ENCODE measurements around the gene EEF1G. TPM values are rescaled to one million over a fixed set of nuclear protein-coding genes. Genes with fewer than 3 reads are reported as not detected.
A peak's percentile ranks its signal among the peaks of the same experiment; 100 is the strongest.

The EEF1G gene
- total and polyA plus RNA-seq, 2 of the 13 experiments (the other 11 are each of a cell fraction or from before 2014, with no cell fraction given): 1,787 to 2,144 TPM

GRCh38 chr11:62621567-62622470 lies 48.1 kb upstream of the EEF1G start, which contains the start of gene B3GAT3:
B3GAT3 (minus strand) TSS chr11:62621986; CDS start chr11:62621947, 39 bp downstream.
- Histone ChIP-seq H4K20me1 (ENCODE audit: insufficient read depth, low read length) (no peaks in the 10 kb centered on the region), H3K9me3 (ENCODE audit: low read length) (no peaks in the 10 kb centered on the region), H3K36me3 (replicated peaks in 1 of 2; ENCODE audit: control insufficient read depth in 1 of 2, insufficient read depth in 2 of 2, low read length in 2 of 2) (peaks cover 11 to 19% of the 10 kb centered on the region in 2 experiments), H3K27ac (ENCODE audit: extremely low read length, insufficient read depth, low read length) (peak within 1 kb of the TSS; percentile 72), H3K27me3 (ENCODE audit: control insufficient read depth in 1 of 2, insufficient read depth in 2 of 2, low read length in 2 of 2) (no peaks in the 10 kb centered on the region; a peak in 1 of 5 replicates), H2AFZ (ENCODE audit: low read length) (no peak within 1 kb of the TSS), H3K4me1 (ENCODE audit: insufficient read depth, low read length) (peaks cover 21% of the 10 kb centered on the region), H3K4me2 (ENCODE audit: low read depth, low read length) (peak within 1 kb of the TSS; percentile 93), H3K4me3 (replicated peaks in 1 of 3; ENCODE audit: insufficient read depth in 1 of 3, low read depth in 2 of 3, low read length in 3 of 3) (peak within 1 kb of the TSS; percentile 74 to 90 (median 81)), H3K79me2 (ENCODE audit: insufficient read depth, low read length) (peaks cover 4% of the 10 kb centered on the region), H3K9ac (ENCODE audit: insufficient read depth, low read depth, low read length) (peak within 1 kb of the TSS; percentile 83)
- BruUV-seq (replicated peaks): no TSS peak
- CTCF ChIA-PET (ENCODE audit: low intra/inter-chr PET ratio, low total read pairs): interaction anchor here (1.9 kb wide), 1 partner anchor 9 kb away, joined by 6 read pairs; the partner anchor contains the start of genes EML3 and ROM1
- peak; percentile 95 for ATAC-seq
- in situ Hi-C loops (cut with HindIII; ENCODE audit: extremely low pct_ligation_motif_present, low pct_unique_long_range_greater_than_20kb): no loop called here
- WGBS (ENCODE audit: low lambda C conversion rate): 7% methylated on average over 18 of the region's 77 CpGs
- DNase-seq (ENCODE audit: low spot score): peak; percentile 95
- intact Hi-C loops (cut with micrococcal nuclease; ENCODE audit: unreplicated experiment): no loop called here
- POLR2A ChIA-PET: interaction anchor here (0.7 to 4.5 kb wide), 28 partner anchors 10 to 234 kb away, joined by 3 to 80 read pairs (median 6); partner anchors contain the start of genes C11orf98, CSKMT, EEF1G and EML3
- peak; percentile 89 for FAIRE-seq
- TF ChIP-seq ZKSCAN5 (CRISPR knock-in tag; IDR thresholded peaks at IDR 0.05): no peak
- peak; percentile 61 for TF ChIP-seq NCOA2 (CRISPR knock-in tag; IDR thresholded peaks at IDR 0.05)
- peak; percentile 36; the same call in 1 of the 2 replicates for TF ChIP-seq SIX4 (CRISPR knock-in tag; IDR thresholded peaks at IDR 0.05)
- no peak for TF ChIP-seq ZBTB37 (CRISPR knock-in tag; IDR thresholded peaks at IDR 0.05)
- TF ChIP-seq ZNF33A (CRISPR knock-in tag; IDR thresholded peaks at IDR 0.05; ENCODE audit: borderline replicate concordance): no peak
- peak; percentile 99 for TF ChIP-seq GABPB1 (CRISPR knock-in tag; IDR thresholded peaks at IDR 0.05)
- no peak for TF ChIP-seq RBAK (CRISPR knock-in tag; IDR thresholded peaks at IDR 0.05)
- TF ChIP-seq ZNF629 (CRISPR knock-in tag; conservative IDR thresholded peaks at IDR 0.05): no peak; the same call in 1 of the 2 replicates
- peak; percentile 88; the same call in 1 of the 2 replicates for TF ChIP-seq MAZ (IDR thresholded peaks at IDR 0.05; ENCODE audit: borderline replicate concordance, low read depth, low read length)
- peak; percentile 92 for TF ChIP-seq MAZ (CRISPR knock-in tag; IDR thresholded peaks at IDR 0.05; ENCODE audit: low read depth)
- no peak for TF ChIP-seq ZNF713 (CRISPR knock-in tag; IDR thresholded peaks at IDR 0.05)
- no peak for TF ChIP-seq ZNF572 (CRISPR knock-in tag; IDR thresholded peaks at IDR 0.05)
- TF ChIP-seq ZFP82 (CRISPR knock-in tag; IDR thresholded peaks at IDR 0.05; ENCODE audit: borderline replicate concordance): peak; percentile 85; the same call in 1 of the 2 replicates
- TF ChIP-seq GABPA (IDR thresholded peaks at IDR 0.05; ENCODE audit: low read depth, low read length): peak; percentile 97
- peak; percentile 97 for TF ChIP-seq GABPA (CRISPR knock-in tag; IDR thresholded peaks at IDR 0.05; ENCODE audit: low read depth)
- TF ChIP-seq SNAPC2 (CRISPR knock-in tag; IDR thresholded peaks at IDR 0.05): 0 out of 2 replicates have a peak, but pooled peaks have one; percentile 41
- TF ChIP-seq NR2F1 (CRISPR knock-in tag; IDR thresholded peaks at IDR 0.05): peak in 1 of 2 experiments; percentile 14; a peak in 1 of 4 replicates
- no peak for TF ChIP-seq SNAI1 (CRISPR knock-in tag; IDR thresholded peaks at IDR 0.05; ENCODE audit: borderline replicate concordance)
- TF ChIP-seq TBX2 (CRISPR knock-in tag; IDR thresholded peaks at IDR 0.05; ENCODE audit: borderline replicate concordance): peak; percentile 94
- no peak for TF ChIP-seq ZNF276 (CRISPR knock-in tag; IDR thresholded peaks at IDR 0.05; ENCODE audit: low read depth)

Measured in HepG2 (cell line).